AG09319 (cell line): ENCODE results near the gene PRDM16.

Experiments
- DNase-seq: peaks from one replicate; pipeline ENCODE4 v3.0.0-alpha.2; 2010; ENCODE audit warnings: low read depth; ENCODE audit errors: extremely low read depth
- TF ChIP-seq, protein P1 (sequence below): IDR thresholded peaks from 2 replicates; pipeline ENCODE4 v1.5.1; 2011; ENCODE audit warnings: low read depth, mild to moderate bottlenecking, inconsistent platforms, low read length, moderate library complexity

PRDM16 gene

DNA sequence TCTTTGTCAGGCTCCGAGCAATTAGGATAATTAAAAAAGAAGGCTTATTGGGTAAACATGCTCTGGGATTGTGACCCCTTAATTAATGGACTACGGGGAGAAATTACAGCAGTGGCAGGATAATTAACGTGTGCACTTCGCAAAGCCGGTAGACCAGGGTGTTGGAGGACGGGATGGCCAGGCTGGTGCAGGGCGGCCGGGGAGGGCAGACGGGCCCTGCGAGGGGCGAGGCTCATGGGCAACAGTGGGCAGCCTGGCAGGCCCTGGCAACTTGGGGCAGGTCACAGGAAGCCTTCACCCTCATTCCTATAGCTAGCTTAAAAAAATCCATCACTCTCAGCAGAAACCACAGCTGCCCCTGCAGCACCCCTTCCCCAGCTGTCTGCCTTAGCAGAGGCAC lies 199.3 kb downstream of the PRDM16 start:
- TF ChIP-seq, protein P1, sequence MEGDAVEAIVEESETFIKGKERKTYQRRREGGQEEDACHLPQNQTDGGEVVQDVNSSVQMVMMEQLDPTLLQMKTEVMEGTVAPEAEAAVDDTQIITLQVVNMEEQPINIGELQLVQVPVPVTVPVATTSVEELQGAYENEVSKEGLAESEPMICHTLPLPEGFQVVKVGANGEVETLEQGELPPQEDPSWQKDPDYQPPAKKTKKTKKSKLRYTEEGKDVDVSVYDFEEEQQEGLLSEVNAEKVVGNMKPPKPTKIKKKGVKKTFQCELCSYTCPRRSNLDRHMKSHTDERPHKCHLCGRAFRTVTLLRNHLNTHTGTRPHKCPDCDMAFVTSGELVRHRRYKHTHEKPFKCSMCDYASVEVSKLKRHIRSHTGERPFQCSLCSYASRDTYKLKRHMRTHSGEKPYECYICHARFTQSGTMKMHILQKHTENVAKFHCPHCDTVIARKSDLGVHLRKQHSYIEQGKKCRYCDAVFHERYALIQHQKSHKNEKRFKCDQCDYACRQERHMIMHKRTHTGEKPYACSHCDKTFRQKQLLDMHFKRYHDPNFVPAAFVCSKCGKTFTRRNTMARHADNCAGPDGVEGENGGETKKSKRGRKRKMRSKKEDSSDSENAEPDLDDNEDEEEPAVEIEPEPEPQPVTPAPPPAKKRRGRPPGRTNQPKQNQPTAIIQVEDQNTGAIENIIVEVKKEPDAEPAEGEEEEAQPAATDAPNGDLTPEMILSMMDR = no peak

DNA sequence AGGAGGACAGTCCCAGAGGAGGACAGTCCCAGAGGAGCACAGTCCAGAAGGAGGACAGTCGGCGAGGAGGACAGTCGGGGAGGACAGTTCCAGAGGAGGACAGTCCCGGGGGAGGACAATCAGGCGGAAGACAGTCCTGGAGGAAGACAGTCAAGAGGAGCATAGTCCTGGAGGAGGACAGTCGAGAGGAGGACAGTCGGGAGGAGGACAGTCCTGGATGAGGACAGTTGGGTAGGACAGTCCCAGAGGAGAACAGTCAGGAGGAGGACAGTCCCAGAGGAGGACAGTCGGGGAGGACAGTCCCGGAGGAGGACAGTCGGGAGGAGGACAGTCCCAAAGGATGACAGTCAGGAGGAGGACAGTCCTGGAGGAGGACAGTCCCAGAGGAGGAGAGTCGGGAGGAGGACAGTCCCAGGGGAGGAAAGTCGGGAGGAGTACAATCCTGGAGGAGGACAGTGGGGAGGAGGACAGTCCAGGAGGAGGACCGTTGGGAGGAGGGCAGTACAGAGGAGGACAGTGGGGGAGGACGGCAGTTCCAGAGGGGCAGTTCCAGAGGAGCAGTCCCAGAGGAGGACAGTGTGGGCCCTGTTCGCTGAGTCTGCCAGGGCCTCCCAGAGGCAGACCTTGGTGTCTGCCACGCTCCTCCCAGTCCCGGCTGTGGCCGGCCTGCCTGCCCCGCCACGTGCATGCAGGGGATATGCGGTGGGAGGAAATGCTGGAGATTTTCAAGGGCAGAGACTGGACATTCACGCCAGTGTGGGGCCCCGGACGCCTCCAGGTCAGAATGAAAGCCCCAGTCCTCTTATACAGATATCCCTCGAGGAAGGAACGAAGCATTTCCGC lies 201.6 kb downstream of the PRDM16 start:
- TF ChIP-seq, protein P1 = no peak
- DNase-seq = no peak

More for the DNA sequence above, 199.3 kb downstream of the PRDM16 start:
- DNase-seq = no peak

DNA sequence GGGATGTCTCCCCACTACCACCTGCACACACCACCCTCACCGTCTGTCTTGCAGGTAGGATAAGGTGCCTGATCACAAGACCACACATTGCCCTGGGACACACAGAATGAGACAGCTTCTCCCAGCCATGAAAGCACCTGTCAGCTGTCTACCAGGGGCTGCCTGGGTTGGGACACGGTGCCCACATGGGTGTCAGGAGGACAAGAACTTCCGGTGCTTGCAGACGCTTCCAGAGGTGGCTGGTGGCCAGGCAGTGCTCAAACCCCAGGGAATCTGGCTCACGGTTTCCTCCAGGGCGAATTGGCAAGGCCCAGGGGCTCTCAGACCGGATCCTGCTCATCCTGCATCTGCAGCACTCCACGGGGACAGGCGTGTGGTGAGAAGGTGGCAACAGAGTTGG lies 202.9 kb downstream of the PRDM16 start:
- DNase-seq = no peak
- TF ChIP-seq, protein P1 = no peak

DNA sequence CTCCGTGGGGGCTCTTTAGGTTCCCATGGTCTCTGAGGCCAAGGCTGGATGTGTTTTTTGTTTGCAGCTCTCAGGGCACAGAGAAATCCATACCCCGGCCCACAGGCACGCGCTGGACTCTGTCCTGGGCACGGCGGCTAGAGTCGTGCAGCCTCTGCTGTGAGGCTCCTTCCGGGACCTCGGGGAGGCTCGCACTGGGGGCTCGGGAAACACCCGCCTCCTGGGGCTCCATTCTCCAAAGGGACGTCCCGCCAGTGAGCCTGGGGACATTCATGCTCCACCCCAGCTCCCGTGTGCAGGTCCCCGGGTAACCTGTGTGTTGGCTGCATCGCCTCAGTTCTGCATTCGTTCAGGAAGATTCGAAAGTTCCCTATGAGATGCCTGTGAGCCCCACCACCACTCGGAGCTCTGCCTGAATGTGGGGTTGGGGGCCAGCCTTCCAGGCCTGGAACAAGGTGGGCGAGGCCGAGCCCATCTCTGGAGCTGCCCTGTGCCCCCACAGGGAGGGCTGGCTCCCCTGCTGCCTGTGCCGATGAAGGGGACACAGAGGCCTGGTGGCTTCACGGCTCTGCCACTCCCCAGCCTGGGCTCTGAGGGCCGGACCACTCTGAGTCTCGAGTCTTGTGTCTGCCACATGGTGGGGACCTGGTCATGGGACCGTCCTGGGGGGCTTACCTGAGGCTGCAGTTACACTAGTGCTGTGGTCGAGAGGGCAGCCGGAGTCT lies 203.5 kb downstream of the PRDM16 start:
- TF ChIP-seq, protein P1 = no peak
- no peak for DNase-seq

DNA sequence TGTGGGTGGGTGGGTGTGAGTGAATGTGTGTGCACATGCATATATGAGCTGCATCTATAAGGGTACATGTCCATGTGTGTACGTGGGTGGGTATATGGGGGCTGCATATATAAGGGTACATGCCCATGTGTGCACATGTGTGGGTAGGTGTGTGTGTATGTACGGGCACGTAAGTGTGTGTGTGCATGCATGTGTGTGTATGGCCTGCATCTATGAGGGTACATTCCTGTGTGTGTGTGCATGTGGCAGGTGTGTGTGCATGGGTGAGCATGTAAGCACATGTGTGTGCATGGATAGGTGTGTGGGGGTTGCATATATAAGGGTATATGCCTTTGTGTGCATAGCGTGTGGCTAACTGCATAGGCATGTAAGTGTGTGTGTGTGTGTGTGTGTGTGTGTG lies 204.4 kb downstream of the PRDM16 start:
- TF ChIP-seq, protein P1 = no peak
- DNase-seq = no peak

DNA sequence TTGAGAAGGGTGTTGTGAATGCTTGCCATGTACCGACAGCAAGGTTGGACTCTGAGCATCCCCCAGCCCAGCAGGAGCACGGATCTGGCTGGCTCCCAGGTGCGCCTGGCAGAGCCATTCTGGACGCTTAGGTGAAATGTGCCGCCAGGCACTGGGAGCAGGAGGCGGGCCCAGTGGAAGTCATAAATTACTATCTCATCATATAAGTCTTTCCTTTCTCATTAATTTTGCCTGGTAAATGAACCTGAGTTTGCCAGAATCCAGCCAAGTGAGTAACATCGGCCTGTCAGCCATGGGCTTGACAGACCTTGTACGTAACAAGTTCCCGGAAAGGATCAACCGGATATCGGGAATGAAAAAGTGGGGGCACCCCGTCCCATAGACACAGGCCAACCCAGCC lies 206.0 kb downstream of the PRDM16 start:
- TF ChIP-seq, protein P1 = no peak
- DNase-seq = no peak
